Measurements from ENCODE around the gene RASL10A. TPM values are rescaled to one million over a fixed set of nuclear protein-coding genes. Genes with fewer than 3 reads are reported as not detected.

The RASL10A gene
- total and polyA plus RNA-seq, 2 experiments from 2014 or later = 0.33 to 6.3 TPM

DNA sequence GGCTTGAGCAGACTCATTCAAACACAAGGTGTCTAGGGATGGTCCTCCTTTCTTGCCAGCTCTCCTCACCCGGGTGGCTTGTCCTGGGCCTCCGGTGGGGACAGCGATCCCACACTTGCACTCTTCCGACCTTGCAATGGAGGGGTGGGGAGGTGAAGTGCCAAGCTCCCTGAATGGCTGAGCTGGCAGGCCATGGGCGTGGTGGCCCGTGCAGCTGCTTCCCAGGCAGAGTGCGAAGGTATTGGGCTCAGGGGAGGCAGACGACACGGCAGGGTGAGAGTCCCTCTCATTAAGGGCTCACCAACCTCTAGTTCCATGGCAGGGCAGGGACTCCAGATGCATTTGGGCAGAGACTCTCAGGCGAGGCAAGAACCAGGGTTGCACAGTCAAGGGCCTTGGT lies 11.0 kb upstream of the RASL10A start:
- no peak for DNase-seq (ENCODE audit: low spot score)
- WGBS (ENCODE audit: low lambda C conversion rate, missing lambda C conversion rate) = 95% methylated on average over 10 of the region's 10 CpGs
- Histone ChIP-seq H3K4me2 (no peak overlapping the region), H3K9me2 (replicated peaks; ENCODE audit: insufficient read depth) (no peaks in the 10 kb centered on the region), H3K27ac (no peak overlapping the region), H3K9me3 (ENCODE audit: low read depth) (no peaks in the 10 kb centered on the region), H3K4me3 (no peak overlapping the region), H3K27me3 (no peaks in the 10 kb centered on the region), H3K36me3 (replicated peaks; ENCODE audit: insufficient read depth, low read depth) (no peaks in the 10 kb centered on the region), H3K4me1 (ENCODE audit: insufficient read depth) (no peaks in the 10 kb centered on the region), H2AFZ (no peak overlapping the region), H4K20me1 (ENCODE audit: insufficient read depth, poor library complexity, severe bottlenecking) (no peaks in the 10 kb centered on the region), H3K79me2 (no peaks in the 10 kb centered on the region)
- no peak for TF ChIP-seq EZH2 (IDR thresholded peaks at IDR 0.05; ENCODE audit: borderline replicate concordance)
- no peak for TF ChIP-seq EZH2phosphoT487 (IDR thresholded peaks at IDR 0.05; ENCODE audit: low read depth, severe bottlenecking, unreplicated experiment)
- TF ChIP-seq, protein P1, sequence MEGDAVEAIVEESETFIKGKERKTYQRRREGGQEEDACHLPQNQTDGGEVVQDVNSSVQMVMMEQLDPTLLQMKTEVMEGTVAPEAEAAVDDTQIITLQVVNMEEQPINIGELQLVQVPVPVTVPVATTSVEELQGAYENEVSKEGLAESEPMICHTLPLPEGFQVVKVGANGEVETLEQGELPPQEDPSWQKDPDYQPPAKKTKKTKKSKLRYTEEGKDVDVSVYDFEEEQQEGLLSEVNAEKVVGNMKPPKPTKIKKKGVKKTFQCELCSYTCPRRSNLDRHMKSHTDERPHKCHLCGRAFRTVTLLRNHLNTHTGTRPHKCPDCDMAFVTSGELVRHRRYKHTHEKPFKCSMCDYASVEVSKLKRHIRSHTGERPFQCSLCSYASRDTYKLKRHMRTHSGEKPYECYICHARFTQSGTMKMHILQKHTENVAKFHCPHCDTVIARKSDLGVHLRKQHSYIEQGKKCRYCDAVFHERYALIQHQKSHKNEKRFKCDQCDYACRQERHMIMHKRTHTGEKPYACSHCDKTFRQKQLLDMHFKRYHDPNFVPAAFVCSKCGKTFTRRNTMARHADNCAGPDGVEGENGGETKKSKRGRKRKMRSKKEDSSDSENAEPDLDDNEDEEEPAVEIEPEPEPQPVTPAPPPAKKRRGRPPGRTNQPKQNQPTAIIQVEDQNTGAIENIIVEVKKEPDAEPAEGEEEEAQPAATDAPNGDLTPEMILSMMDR (IDR thresholded peaks at IDR 0.05; ENCODE audit: poor library complexity) = no peak

DNA sequence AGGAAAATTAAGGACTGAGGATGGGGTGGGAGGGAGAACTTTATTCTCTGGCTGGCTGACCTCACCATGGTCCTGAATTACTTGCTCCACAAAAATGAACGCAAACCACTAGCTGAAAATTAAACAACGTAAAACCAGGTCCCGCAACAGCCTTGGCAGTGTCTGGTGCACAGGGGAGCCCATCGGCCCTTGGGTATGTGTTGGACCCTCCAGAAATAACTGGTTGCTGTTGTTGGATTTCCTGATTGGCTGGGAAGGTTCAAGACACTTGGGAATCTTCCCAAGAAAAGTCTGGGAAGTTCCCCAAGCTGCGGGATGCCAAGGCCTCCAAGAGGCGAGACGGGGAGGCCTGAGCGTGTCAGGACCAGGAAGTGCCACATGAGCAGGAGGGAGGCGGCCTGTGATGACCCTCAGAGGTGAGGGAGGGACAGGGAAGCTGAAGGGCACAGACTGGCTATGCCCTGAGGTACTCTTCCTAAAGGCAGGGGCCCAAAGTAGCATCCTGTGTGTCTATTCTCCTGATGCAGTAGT lies 10.4 kb upstream of the RASL10A start:
- H3K27ac ChIP-seq = no peak overlapping the region
- WGBS (ENCODE audit: low lambda C conversion rate, missing lambda C conversion rate) = 88% methylated on average over 9 of the region's 9 CpGs

DNA sequence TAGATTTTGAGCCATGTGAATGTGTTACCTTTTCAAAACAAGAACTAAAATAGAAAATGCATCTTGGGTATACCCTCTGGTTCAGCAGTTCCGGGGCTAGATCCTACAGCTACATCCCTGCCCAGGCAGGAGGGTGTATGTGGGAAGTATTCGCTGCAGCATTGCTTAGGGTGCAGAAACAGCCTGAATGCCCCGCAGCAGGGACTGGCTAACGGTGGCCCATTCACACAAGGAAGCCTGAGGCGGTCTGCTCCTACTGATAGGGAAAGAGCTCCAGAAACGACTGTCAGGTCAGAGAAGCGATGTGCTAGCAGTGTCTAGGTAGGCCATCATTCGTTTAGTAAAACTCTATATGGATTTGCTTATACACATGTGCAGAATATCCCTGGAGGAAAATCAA lies 9.9 kb upstream of the RASL10A start:
- Histone ChIP-seq H3K27me3 (no peaks in the 10 kb centered on the region), H3K27ac (no peak overlapping the region), H3K79me2 (no peaks in the 10 kb centered on the region), H3K4me2 (no peak overlapping the region), H4K20me1 (ENCODE audit: insufficient read depth, poor library complexity, severe bottlenecking) (no peaks in the 10 kb centered on the region), H2AFZ (no peak overlapping the region), H3K4me3 (no peak overlapping the region), H3K9me2 (replicated peaks; ENCODE audit: insufficient read depth) (no peaks in the 10 kb centered on the region), H3K36me3 (replicated peaks; ENCODE audit: insufficient read depth, low read depth) (no peaks in the 10 kb centered on the region), H3K9me3 (ENCODE audit: low read depth) (no peaks in the 10 kb centered on the region), H3K4me1 (ENCODE audit: insufficient read depth) (no peaks in the 10 kb centered on the region)
- 76% methylated on average over 8 of the region's 8 CpGs for WGBS (ENCODE audit: low lambda C conversion rate, missing lambda C conversion rate)
- DNase-seq (ENCODE audit: low spot score) = no peak
- TF ChIP-seq, protein P1 (IDR thresholded peaks at IDR 0.05; ENCODE audit: poor library complexity) = no peak
- TF ChIP-seq EZH2phosphoT487 (IDR thresholded peaks at IDR 0.05; ENCODE audit: low read depth, severe bottlenecking, unreplicated experiment) (no peak), EZH2 (IDR thresholded peaks at IDR 0.05; ENCODE audit: borderline replicate concordance) (no peak)

More for the DNA sequence above, 10.4 kb upstream of the RASL10A start:
- DNase-seq (ENCODE audit: low spot score) = no peak
- Histone ChIP-seq H3K79me2 (no peaks in the 10 kb centered on the region), H2AFZ (no peak overlapping the region), H3K4me3 (no peak overlapping the region), H3K36me3 (replicated peaks; ENCODE audit: insufficient read depth, low read depth) (no peaks in the 10 kb centered on the region), H3K4me2 (no peak overlapping the region), H3K27me3 (no peaks in the 10 kb centered on the region), H3K4me1 (ENCODE audit: insufficient read depth) (no peaks in the 10 kb centered on the region), H4K20me1 (ENCODE audit: insufficient read depth, poor library complexity, severe bottlenecking) (no peaks in the 10 kb centered on the region), H3K9me2 (replicated peaks; ENCODE audit: insufficient read depth) (no peaks in the 10 kb centered on the region), H3K9me3 (ENCODE audit: low read depth) (no peaks in the 10 kb centered on the region)
- TF ChIP-seq EZH2 (IDR thresholded peaks at IDR 0.05; ENCODE audit: borderline replicate concordance) (no peak), EZH2phosphoT487 (IDR thresholded peaks at IDR 0.05; ENCODE audit: low read depth, severe bottlenecking, unreplicated experiment) (no peak)

DNA sequence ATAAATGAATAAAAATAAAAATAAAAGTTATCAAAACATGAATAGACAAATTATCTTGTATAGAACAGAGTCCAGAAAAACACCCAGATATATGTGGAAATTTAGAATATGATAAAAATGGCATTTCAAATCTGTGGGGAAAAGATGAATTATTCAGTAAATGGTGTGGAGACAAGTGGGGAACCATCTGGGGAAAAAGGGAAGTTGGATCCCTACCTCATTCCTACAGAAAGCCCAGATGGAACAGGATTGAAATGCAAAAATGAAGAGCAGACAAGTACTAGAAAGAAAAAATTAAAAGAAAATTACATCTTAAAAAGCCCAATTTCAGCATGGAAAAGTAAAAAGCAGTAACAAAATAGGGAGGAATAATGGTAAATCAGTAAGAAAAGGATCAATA lies 8.1 kb upstream of the RASL10A start:
- H4K20me1 ChIP-seq (ENCODE audit: insufficient read depth, poor library complexity, severe bottlenecking) = no peaks in the 10 kb centered on the region
- TF ChIP-seq, protein P1 (IDR thresholded peaks at IDR 0.05; ENCODE audit: poor library complexity) = no peak
- TF ChIP-seq EZH2phosphoT487 (IDR thresholded peaks at IDR 0.05; ENCODE audit: low read depth, severe bottlenecking, unreplicated experiment) (no peak), EZH2 (IDR thresholded peaks at IDR 0.05; ENCODE audit: borderline replicate concordance) (no peak)
- no peaks in the 10 kb centered on the region for H3K27me3 ChIP-seq
- no peak overlapping the region for H3K27ac ChIP-seq
- H3K36me3 ChIP-seq (replicated peaks; ENCODE audit: insufficient read depth, low read depth) = no peaks in the 10 kb centered on the region
- no peak overlapping the region for H3K4me2 ChIP-seq
- no peak for DNase-seq (ENCODE audit: low spot score)
- no peak overlapping the region for H3K4me3 ChIP-seq
- H3K79me2 ChIP-seq = no peaks in the 10 kb centered on the region
- no peak overlapping the region for H2AFZ ChIP-seq
- H3K4me1 ChIP-seq (ENCODE audit: insufficient read depth) = no peaks in the 10 kb centered on the region
- no peaks in the 10 kb centered on the region for H3K9me3 ChIP-seq (ENCODE audit: low read depth)
- no peaks in the 10 kb centered on the region for H3K9me2 ChIP-seq (replicated peaks; ENCODE audit: insufficient read depth)

Data from hepatocyte (in vitro differentiated cells).